Kidney glomerular epithelial cell (primary cell): Measurements from ENCODE around the gene TTC28.

Experiments
- DNase-seq: peaks from one replicate; lab custom pipeline; 2025; lab: John Stamatoyannopoulos, UW

TTC28 gene

GRCh38 chr22:28440592-28441390 lies 238.8 kb downstream of the TTC28 start:
- peak; percentile 5 for DNase-seq

- DNase-seq: no peak
Measured at GRCh38 chr22:28438183-28438768, 241.4 kb downstream of the TTC28 start.

- DNase-seq: no peak
Measured at GRCh38 chr22:28435982-28436381, 243.7 kb downstream of the TTC28 start.

GRCh38 chr22:28435140-28435768 lies 244.4 kb downstream of the TTC28 start:
- no peak for DNase-seq

GRCh38 chr22:28430466-28431025 lies 249.1 kb downstream of the TTC28 start:
- no peak for DNase-seq

GRCh38 chr22:28429711-28430110 lies 249.9 kb downstream of the TTC28 start:
- no peak for DNase-seq

- DNase-seq: no peak
Measured at GRCh38 chr22:28428271-28428670, 251.4 kb downstream of the TTC28 start.

GRCh38 chr22:28426346-28427132 lies 253.1 kb downstream of the TTC28 start:
- DNase-seq: no peak

GRCh38 chr22:28425211-28425610 lies 254.4 kb downstream of the TTC28 start:
- DNase-seq: no peak

GRCh38 chr22:28424427-28425080 lies 255.1 kb downstream of the TTC28 start:
- no peak for DNase-seq

- no peak for DNase-seq
Measured at GRCh38 chr22:28419919-28420318, 259.7 kb downstream of the TTC28 start.

GRCh38 chr22:28418008-28418407 lies 261.6 kb downstream of the TTC28 start:
- DNase-seq: no peak

GRCh38 chr22:28417431-28417830 lies 262.2 kb downstream of the TTC28 start:
- DNase-seq: no peak

GRCh38 chr22:28414913-28415312 lies 264.7 kb downstream of the TTC28 start:
- no peak for DNase-seq

GRCh38 chr22:28413612-28414399 lies 265.8 kb downstream of the TTC28 start:
- DNase-seq: no peak

- no peak for DNase-seq
Measured at GRCh38 chr22:28412109-28412508, 267.5 kb downstream of the TTC28 start.

GRCh38 chr22:28411125-28411524 lies 268.5 kb downstream of the TTC28 start:
- DNase-seq: no peak

GRCh38 chr22:28410050-28410816 lies 269.4 kb downstream of the TTC28 start:
- peak; percentile 32 for DNase-seq

GRCh38 chr22:28408709-28409108 lies 270.9 kb downstream of the TTC28 start:
- no peak for DNase-seq

- no peak for DNase-seq
Measured at GRCh38 chr22:28407645-28408044, 272.0 kb downstream of the TTC28 start.
